ENCODE measurements around the gene COPG2. TPM values are rescaled to one million over a fixed set of nuclear protein-coding genes. Genes with fewer than 3 reads are reported as not detected.

COPG2 gene
- total RNA-seq, 1 experiment from 2014 or later = 77.7 TPM

- no peak within 1 kb of the TSS for H4K8ac ChIP-seq (replicated peaks; ENCODE audit: insufficient read length, low read depth, low read length)
- no peak within 1 kb of the TSS for H3K27ac ChIP-seq (ENCODE audit: insufficient read length, low read depth, low read length)
- Mint-ChIP-seq H3K27me3 (ENCODE audit: low read depth) (peaks cover 53% of the 10 kb centered on the region), H3K4me1 (peaks cover 37 to 54% of the 10 kb centered on the region in 2 experiments), H3K9me3 (peaks cover 12 to 14% of the 10 kb centered on the region in 2 experiments), H3K36me3 (ENCODE audit: insufficient read depth in 1 of 3, low read depth in 3 of 3) (peaks cover 29 to 46% (median 35%) of the 10 kb centered on the region in 3 experiments), H3K27ac (no peak within 1 kb of the TSS; a peak in 2 of 7 replicates), H3K4me3 (peak within 1 kb of the TSS; percentile 61 to 81)
- peaks cover 27% of the 10 kb centered on the region for H3K23me2 ChIP-seq (ENCODE audit: insufficient read length, low read depth, low read length, poor library complexity, severe bottlenecking)
- H3K14ac ChIP-seq (ENCODE audit: insufficient read depth, low read length) = peak within 1 kb of the TSS; percentile 62
- no peak within 1 kb of the TSS for H2AK5ac ChIP-seq (ENCODE audit: insufficient read length, low read length)
- no peak within 1 kb of the TSS for H2BK120ac ChIP-seq (ENCODE audit: low read depth, low read length, poor library complexity, severe bottlenecking)
- no peaks in the 10 kb centered on the region for H4K20me1 ChIP-seq (ENCODE audit: control insufficient read depth, insufficient read depth, insufficient read length)
- H3K56ac ChIP-seq (ENCODE audit: insufficient read length, low read depth, low read length) = no peak within 1 kb of the TSS
- H2AFZ ChIP-seq (ENCODE audit: low read length) = no peak within 1 kb of the TSS
- H2BK20ac ChIP-seq (ENCODE audit: low read depth, low read length, poor library complexity, severe bottlenecking) = no peak within 1 kb of the TSS
- H3K4me2 ChIP-seq (ENCODE audit: insufficient read depth, insufficient read length, low read length) = peak within 1 kb of the TSS; percentile 62
- no peak within 1 kb of the TSS for H2BK12ac ChIP-seq (ENCODE audit: insufficient read length, low read depth, low read length)
- DNase-seq = peak; percentile 50
- H4K91ac ChIP-seq (ENCODE audit: insufficient read length, low read depth, low read length) = no peak within 1 kb of the TSS
- H3K27me3 ChIP-seq (ENCODE audit: insufficient read depth, low read length) = no peaks in the 10 kb centered on the region; the same call in 1 of the 2 replicates
- H3K79me1 ChIP-seq (ENCODE audit: insufficient read depth, low read depth, low read length, poor library complexity, severe bottlenecking) = peaks cover 6% of the 10 kb centered on the region
- H3K18ac ChIP-seq (ENCODE audit: insufficient read length, low read depth, low read length) = no peak within 1 kb of the TSS
- H3K79me2 ChIP-seq (ENCODE audit: insufficient read depth, low read length) = peaks cover 8% of the 10 kb centered on the region; the same call in 1 of the 2 replicates
- no peak within 1 kb of the TSS for H3K23ac ChIP-seq (ENCODE audit: insufficient read length, low read depth, low read length)
- no peak for TF ChIP-seq CTCF (conservative IDR thresholded peaks at IDR 0.05)
- peak within 1 kb of the TSS; percentile 16 for H3K9ac ChIP-seq (ENCODE audit: extremely low read depth, insufficient read length, low read length)
- no CpG with 5 or more reads among the region's 71 CpGs for WGBS (ENCODE audit: extremely low coverage, insufficient read length, low lambda C conversion rate)
- H3K4me1 ChIP-seq (ENCODE audit: insufficient read depth, low read length) = peaks cover 6% of the 10 kb centered on the region; the same call in 1 of the 2 replicates
- no peak within 1 kb of the TSS for H2BK15ac ChIP-seq (ENCODE audit: low read depth, low read length)
- H3T11ph ChIP-seq (ENCODE audit: low read length) = no peak within 1 kb of the TSS
- no peak within 1 kb of the TSS for H2BK5ac ChIP-seq (ENCODE audit: insufficient read length, low read length)
- no peak within 1 kb of the TSS for H3K4ac ChIP-seq (ENCODE audit: low read depth, low read length)
- no peak within 1 kb of the TSS for H4K5ac ChIP-seq (ENCODE audit: insufficient read length, low read depth, low read length)
- no peaks in the 10 kb centered on the region for H3K9me3 ChIP-seq (ENCODE audit: control insufficient read depth, low read depth, low read length)
Observed at GRCh38 chr7:130491841-130492522, 176.6 kb downstream of the COPG2 start, which contains the start of gene MEST. MEST (plus strand) TSS chr7:130492085; CDS start chr7:130492314, 229 bp downstream.
